Measurements from ENCODE around the gene PHLDA3. TPM values are rescaled to one million over a fixed set of nuclear protein-coding genes. Genes with fewer than 3 reads are reported as not detected.

PHLDA3 gene
- total RNA-seq, 3 donors from 2014 or later (not counting 1 experiment from before 2014, with no cell fraction given): 0.63 to 1.7 (median 1.1) TPM

DNA sequence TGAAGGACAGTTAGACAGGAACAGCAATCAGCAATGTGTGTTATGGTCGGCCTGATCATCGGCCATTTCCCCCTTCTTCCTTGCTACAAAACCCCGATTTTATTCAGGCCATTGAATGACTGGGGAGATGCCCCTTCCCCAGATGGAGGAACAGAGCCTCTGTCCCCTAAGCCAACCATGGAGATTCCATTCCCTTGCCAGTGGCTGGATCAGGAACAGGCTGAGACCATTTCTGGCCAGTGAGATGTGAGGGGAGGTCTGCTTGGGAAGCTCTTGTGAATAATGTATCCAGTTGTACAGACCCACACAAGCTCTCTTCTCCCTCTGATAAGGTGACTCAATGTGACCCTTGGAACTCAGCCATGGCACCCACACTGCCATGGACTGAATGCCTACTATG is 30.2 kb upstream of the PHLDA3 start:
- intact Hi-C loops (cut with micrococcal nuclease): no loop called here
- Histone ChIP-seq H3K27me3 (ENCODE audit: control insufficient read depth, insufficient read depth, low read length) (no peaks in the 10 kb centered on the region), H3K4me1 (ENCODE audit: control insufficient read depth, insufficient read depth, low read length) (no peaks in the 10 kb centered on the region), H3K36me3 (ENCODE audit: control insufficient read depth, insufficient read depth, low read length) (peaks cover 10% of the 10 kb centered on the region), H3K27ac (ENCODE audit: low read length) (no peak overlapping the region), H3K9me3 (ENCODE audit: control insufficient read depth, insufficient read depth, low read length) (no peaks in the 10 kb centered on the region), H3K4me3 (ENCODE audit: low read length) (no peak overlapping the region)
- no peak for ATAC-seq
- H3K4me3 Mint-ChIP-seq: no peak overlapping the region
- peaks cover 0 to 9% of the 10 kb centered on the region in 2 donors for H3K4me1 Mint-ChIP-seq
- H3K36me3 Mint-ChIP-seq: no peaks in the 10 kb centered on the region
- no peaks in the 10 kb centered on the region for H3K27me3 Mint-ChIP-seq (ENCODE audit: low read depth in 2 of 2)
- H3K9me3 Mint-ChIP-seq: no peaks in the 10 kb centered on the region
- H3K27ac Mint-ChIP-seq: no peak overlapping the region
- 97% methylated on average over 3 of the region's 3 CpGs for WGBS (ENCODE audit: insufficient coverage)
- DNase-seq: no peak
- TF ChIP-seq, protein P1, sequence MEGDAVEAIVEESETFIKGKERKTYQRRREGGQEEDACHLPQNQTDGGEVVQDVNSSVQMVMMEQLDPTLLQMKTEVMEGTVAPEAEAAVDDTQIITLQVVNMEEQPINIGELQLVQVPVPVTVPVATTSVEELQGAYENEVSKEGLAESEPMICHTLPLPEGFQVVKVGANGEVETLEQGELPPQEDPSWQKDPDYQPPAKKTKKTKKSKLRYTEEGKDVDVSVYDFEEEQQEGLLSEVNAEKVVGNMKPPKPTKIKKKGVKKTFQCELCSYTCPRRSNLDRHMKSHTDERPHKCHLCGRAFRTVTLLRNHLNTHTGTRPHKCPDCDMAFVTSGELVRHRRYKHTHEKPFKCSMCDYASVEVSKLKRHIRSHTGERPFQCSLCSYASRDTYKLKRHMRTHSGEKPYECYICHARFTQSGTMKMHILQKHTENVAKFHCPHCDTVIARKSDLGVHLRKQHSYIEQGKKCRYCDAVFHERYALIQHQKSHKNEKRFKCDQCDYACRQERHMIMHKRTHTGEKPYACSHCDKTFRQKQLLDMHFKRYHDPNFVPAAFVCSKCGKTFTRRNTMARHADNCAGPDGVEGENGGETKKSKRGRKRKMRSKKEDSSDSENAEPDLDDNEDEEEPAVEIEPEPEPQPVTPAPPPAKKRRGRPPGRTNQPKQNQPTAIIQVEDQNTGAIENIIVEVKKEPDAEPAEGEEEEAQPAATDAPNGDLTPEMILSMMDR (IDR thresholded peaks at IDR 0.05): no peak

DNA sequence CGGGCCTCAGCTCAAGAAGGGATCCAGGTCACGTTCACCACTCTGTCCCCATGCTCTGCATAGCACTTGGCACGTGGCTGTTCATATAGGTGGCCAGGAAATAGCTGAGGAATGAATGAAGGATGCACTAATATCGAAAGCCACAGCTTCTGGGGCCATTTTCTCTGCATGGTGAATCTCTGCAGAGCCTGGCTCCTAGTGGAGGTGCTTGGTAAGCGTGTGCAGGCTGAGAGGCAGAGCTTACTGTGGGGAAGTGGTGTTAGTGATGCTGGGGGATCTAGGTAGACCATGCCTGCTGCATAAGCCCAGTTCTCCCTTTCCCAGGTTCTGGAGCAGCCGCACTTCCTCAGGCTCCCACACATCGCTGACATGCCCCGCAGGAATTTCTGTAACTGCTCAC is 29.6 kb upstream of the PHLDA3 start:
- Histone ChIP-seq H3K27ac (ENCODE audit: low read length) (no peak overlapping the region), H3K9me3 (ENCODE audit: control insufficient read depth, insufficient read depth, low read length) (no peaks in the 10 kb centered on the region), H3K36me3 (ENCODE audit: control insufficient read depth, insufficient read depth, low read length) (peaks cover 13% of the 10 kb centered on the region), H3K4me3 (ENCODE audit: low read length) (no peak overlapping the region), H3K27me3 (ENCODE audit: control insufficient read depth, insufficient read depth, low read length) (no peaks in the 10 kb centered on the region), H3K4me1 (ENCODE audit: control insufficient read depth, insufficient read depth, low read length) (no peaks in the 10 kb centered on the region)
- no peak for ATAC-seq
- intact Hi-C loops (cut with micrococcal nuclease): no loop called here
- no peak for DNase-seq
- Mint-ChIP-seq H3K4me1 (peaks cover 0 to 9% of the 10 kb centered on the region in 2 donors), H3K4me3 (no peak overlapping the region), H3K9me3 (no peaks in the 10 kb centered on the region), H3K27ac (no peak overlapping the region), H3K27me3 (ENCODE audit: low read depth in 2 of 2) (no peaks in the 10 kb centered on the region), H3K36me3 (no peaks in the 10 kb centered on the region)
- 91% methylated on average over 8 of the region's 8 CpGs for WGBS (ENCODE audit: insufficient coverage)
- TF ChIP-seq, protein P1 (IDR thresholded peaks at IDR 0.05): no peak

DNA sequence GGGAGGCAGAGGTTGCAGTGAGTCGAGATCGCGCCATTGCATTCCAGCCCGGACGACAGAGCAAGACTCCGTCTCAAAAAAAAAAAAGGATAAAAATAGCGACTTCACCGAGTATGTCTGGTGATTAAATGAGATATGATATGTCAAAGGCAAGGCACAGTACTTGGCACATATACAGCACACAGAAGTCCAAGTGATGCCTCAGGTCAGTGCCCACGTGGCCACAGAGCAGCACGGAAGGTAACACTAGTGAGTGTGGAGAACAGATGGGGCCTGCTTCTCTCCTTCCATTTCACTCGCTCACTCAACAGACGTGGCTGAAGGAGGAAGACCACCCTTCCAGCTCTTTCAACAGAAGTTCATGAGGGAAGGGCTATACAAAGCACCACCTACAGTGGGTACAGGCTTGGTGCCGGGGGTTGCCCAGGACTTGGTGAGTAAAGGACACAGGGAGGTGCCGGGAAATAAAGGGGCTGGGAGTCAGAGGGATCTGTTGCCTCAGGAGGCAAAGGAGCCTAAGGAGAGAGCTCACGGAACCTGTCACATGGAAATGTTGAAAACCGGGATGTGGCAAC is 29.0 kb upstream of the PHLDA3 start:
- Histone ChIP-seq H3K4me3 (ENCODE audit: low read length) (no peak overlapping the region), H3K36me3 (ENCODE audit: control insufficient read depth, insufficient read depth, low read length) (peaks cover 15% of the 10 kb centered on the region), H3K4me1 (ENCODE audit: control insufficient read depth, insufficient read depth, low read length) (no peaks in the 10 kb centered on the region), H3K9me3 (ENCODE audit: control insufficient read depth, insufficient read depth, low read length) (no peaks in the 10 kb centered on the region), H3K27me3 (ENCODE audit: control insufficient read depth, insufficient read depth, low read length) (no peaks in the 10 kb centered on the region), H3K27ac (ENCODE audit: low read length) (no peak overlapping the region)
- WGBS (ENCODE audit: insufficient coverage): 98% methylated on average over 16 of the region's 16 CpGs
- intact Hi-C loops (cut with micrococcal nuclease): no loop called here
- TF ChIP-seq, protein P1 (IDR thresholded peaks at IDR 0.05): no peak
- H3K36me3 Mint-ChIP-seq: no peaks in the 10 kb centered on the region
- no peak for ATAC-seq
- no peak for DNase-seq
- peaks cover 0 to 9% of the 10 kb centered on the region in 2 donors for H3K4me1 Mint-ChIP-seq
- no peak overlapping the region for H3K4me3 Mint-ChIP-seq
- H3K9me3 Mint-ChIP-seq: no peaks in the 10 kb centered on the region
- no peak overlapping the region for H3K27ac Mint-ChIP-seq
- no peaks in the 10 kb centered on the region for H3K27me3 Mint-ChIP-seq (ENCODE audit: low read depth in 2 of 2)

DNA sequence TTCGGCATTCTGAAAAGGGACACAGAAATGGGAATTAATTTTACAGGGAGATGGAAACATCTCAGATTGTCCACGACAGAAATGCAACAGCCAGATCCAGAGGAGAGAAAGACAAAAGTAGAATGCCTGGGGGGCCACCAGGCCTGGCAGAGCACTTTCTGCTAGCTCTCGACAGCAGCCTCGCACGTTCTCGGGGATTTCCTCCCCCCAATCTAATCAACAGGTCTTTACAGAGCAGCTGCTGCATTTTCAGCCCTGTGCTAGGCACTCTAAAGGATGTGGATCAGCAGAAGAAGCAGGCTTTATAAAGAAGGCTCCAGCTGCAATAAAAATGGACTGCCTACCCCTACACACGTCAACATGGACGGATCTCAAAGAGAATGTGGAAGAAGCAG is 27.3 kb upstream of the PHLDA3 start:
- Histone ChIP-seq H3K36me3 (ENCODE audit: control insufficient read depth, insufficient read depth, low read length) (peaks cover 22% of the 10 kb centered on the region), H3K27me3 (ENCODE audit: control insufficient read depth, insufficient read depth, low read length) (no peaks in the 10 kb centered on the region), H3K27ac (ENCODE audit: low read length) (no peak overlapping the region), H3K9me3 (ENCODE audit: control insufficient read depth, insufficient read depth, low read length) (no peaks in the 10 kb centered on the region), H3K4me1 (ENCODE audit: control insufficient read depth, insufficient read depth, low read length) (no peaks in the 10 kb centered on the region), H3K4me3 (ENCODE audit: low read length) (no peak overlapping the region)
- WGBS (ENCODE audit: insufficient coverage): 97% methylated on average over 8 of the region's 8 CpGs
- TF ChIP-seq, protein P1 (IDR thresholded peaks at IDR 0.05): no peak
- Mint-ChIP-seq H3K4me1 (peaks cover 9 to 15% of the 10 kb centered on the region in 2 donors), H3K9me3 (no peaks in the 10 kb centered on the region), H3K4me3 (no peak overlapping the region), H3K27ac (no peak overlapping the region), H3K27me3 (ENCODE audit: low read depth in 2 of 2) (no peaks in the 10 kb centered on the region), H3K36me3 (no peaks in the 10 kb centered on the region)
- intact Hi-C loops (cut with micrococcal nuclease): no loop called here
- DNase-seq: no peak
- no peak for ATAC-seq
